Naive thymus-derived CD4-positive, alpha-beta T cell (primary cell): ENCODE data around the gene MBL2. TPM values are rescaled to one million over a fixed set of nuclear protein-coding genes. Genes with fewer than 3 reads are reported as not detected.

Experiments used
- ATAC-seq: fragments of 150-1000 bp; cut with Tn5 transposase; 2 replicates; pipeline ENCODE4 v1.10.0; 2021; ENCODE audit warnings: mild to moderate bottlenecking, moderate library complexity
- CTCF ChIA-PET: fragments of 350-600 bp; sonication (Branson Sonifier 250); formaldehyde crosslinking; loops from one replicate; lab custom pipeline; 2021; ENCODE audit warnings: antibody characterized with exemption; lab: Charles Lee
- POLR2A ChIA-PET: fragments of 350-600 bp; sonication (Branson Sonifier 250); formaldehyde crosslinking; loops from one replicate; lab custom pipeline; 2021; ENCODE audit warnings: antibody characterized with exemption, inconsistent platforms; lab: Charles Lee
- DNase-seq, 9 donors: peaks; one replicate each; pipeline versions ENCODE4 v3.0.0 to v3.0.0-alpha.2; 2020 to 2022; ENCODE audit warnings: mixed read lengths in 1 of 9
- H3K27ac ChIP-seq: one replicate; pipeline ENCODE4 v1.7.0; 2013; ENCODE audit warnings: mild to moderate bottlenecking, low read depth, low read length, moderate library complexity
- H3K27me3 ChIP-seq, 2 donors: one replicate each; pipeline ENCODE4 v1.7.0; 2013; ENCODE audit warnings: low read length in 2 of 2, mild to moderate bottlenecking in 2 of 2, moderate library complexity in 2 of 2; ENCODE audit not compliant: control insufficient read depth in 2 of 2, insufficient read depth in 2 of 2
- H3K36me3 ChIP-seq, 3 experiments: 1 replicate in 2 of 3; 2 replicates in 1 of 3; pipeline ENCODE4 v1.7.0; 2013; ENCODE audit warnings: low read length in 3 of 3, mild to moderate bottlenecking in 3 of 3, moderate library complexity in 1 of 3; ENCODE audit not compliant: insufficient read depth in 3 of 3, control insufficient read depth in 2 of 3
- H3K4me1 ChIP-seq, 2 donors: one replicate each; pipeline ENCODE4 v1.7.0; 2013; ENCODE audit warnings: low read length in 2 of 2, mild to moderate bottlenecking in 2 of 2, moderate library complexity in 1 of 2; ENCODE audit not compliant: control insufficient read depth in 2 of 2, insufficient read depth in 2 of 2
- H3K4me3 ChIP-seq: 2 replicates; pipeline ENCODE4 v1.7.0; 2013; ENCODE audit warnings: mild to moderate bottlenecking, low read length
- H3K9me3 ChIP-seq, 3 experiments: 1 replicate in 2 of 3; 2 replicates in 1 of 3; pipeline ENCODE4 v1.7.0; 2013; ENCODE audit warnings: low read length in 3 of 3; ENCODE audit not compliant: control insufficient read depth in 2 of 3
- H3K27ac Mint-ChIP-seq, 9 donors: one replicate each; pipeline ENCODE4 v1.8.0; 2020 to 2022; ENCODE audit warnings: mixed read lengths in 9 of 9, mild to moderate bottlenecking in 8 of 9, moderate library complexity in 5 of 9, inconsistent platforms in 2 of 9
- H3K27me3 Mint-ChIP-seq, 5 donors: one replicate each; pipeline ENCODE4 v1.8.0; 2021 to 2022; ENCODE audit warnings: mixed read lengths in 5 of 5, mild to moderate bottlenecking in 1 of 5
- H3K36me3 Mint-ChIP-seq, 5 donors: one replicate each; pipeline ENCODE4 v1.8.0; 2020 to 2022; ENCODE audit warnings: mixed read lengths in 5 of 5, mild to moderate bottlenecking in 3 of 5, inconsistent platforms in 1 of 5
- H3K4me1 Mint-ChIP-seq, 7 donors: one replicate each; pipeline ENCODE4 v1.8.0; 2020 to 2022; ENCODE audit warnings: mixed read lengths in 7 of 7, mild to moderate bottlenecking in 3 of 7, inconsistent platforms in 1 of 7
- H3K4me3 Mint-ChIP-seq, 10 donors: one replicate each; pipeline ENCODE4 v1.8.0; 2020 to 2022; ENCODE audit warnings: mild to moderate bottlenecking in 10 of 10, mixed read lengths in 10 of 10, moderate library complexity in 6 of 10, inconsistent platforms in 2 of 10
- H3K9me3 Mint-ChIP-seq, 11 donors: one replicate each; pipeline ENCODE4 v1.8.0; 2020 to 2022; ENCODE audit warnings: mixed read lengths in 11 of 11, mild to moderate bottlenecking in 4 of 11, inconsistent platforms in 1 of 11, moderate library complexity in 1 of 11
- intact Hi-C, 2 donors: fragments of 100-400 bp; cut with micrococcal nuclease; formaldehyde crosslinking; loops; one replicate each; pipeline ENCODE4 v1.15.1; 2023
- polyA plus RNA-seq, 2 donors: library from polyadenylated mRNA; unstranded; fragments of 300-500 nt; fragmentation: Illumina TruSeq; gene quantifications; one replicate each; pipeline ENCODE4 v1.2.3, GENCODE V29; 2021
- total RNA-seq, 6 experiments: library from RNA in 5 of 6; stranded (reverse) in 5 of 6; gene quantifications; 1 replicate in 5 of 6; 2 replicates in 1 of 6; pipeline ENCODE4 v1.2.3 and lab custom pipeline; 2021 to 2026

The MBL2 gene
- total and polyA plus RNA-seq, 7 experiments from 2014 or later = not detected

DNA sequence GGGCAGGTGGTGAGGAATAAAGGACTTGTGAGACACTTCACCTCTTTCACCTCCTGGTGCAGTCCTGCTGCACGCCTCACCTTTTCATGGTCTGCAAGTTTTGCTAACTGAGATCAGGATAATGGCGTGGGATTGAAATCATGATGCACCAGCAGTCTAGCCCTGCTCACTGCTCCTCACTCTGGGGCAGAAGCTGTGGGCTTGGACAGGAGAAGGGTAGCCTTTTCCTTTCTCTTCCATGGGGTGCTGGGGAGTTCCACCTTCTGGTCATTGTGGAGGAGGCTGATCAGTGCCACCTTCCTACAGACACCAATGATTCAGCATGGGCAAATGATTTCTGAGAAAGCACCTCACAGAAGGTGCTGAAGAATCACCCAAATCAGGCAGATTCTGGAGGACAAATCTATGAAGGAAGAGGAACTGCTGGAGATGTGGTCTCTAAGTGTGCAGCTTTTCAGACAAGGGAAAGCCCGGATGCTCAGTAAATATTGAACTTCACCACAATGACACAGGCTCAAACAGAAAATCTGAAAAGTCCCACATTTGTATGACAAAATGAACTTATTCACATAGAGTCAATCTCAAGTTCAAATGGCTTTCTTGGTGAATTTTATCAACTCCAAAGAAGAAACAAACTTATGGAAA is 19.7 kb downstream of the MBL2 start:
- ChIA-PET POLR2A (no interaction called here), CTCF (interaction anchor here (0.6 kb wide), 1 partner anchor 1459 kb away, joined by 3 read pairs; no protein-coding TSS in a partner anchor)
- Mint-ChIP-seq H3K27ac (no peak overlapping the region), H3K4me1 (no peaks in the 10 kb centered on the region), H3K4me3 (no peak overlapping the region), H3K36me3 (peaks cover 0 to 7% (median 0%) of the 10 kb centered on the region in 5 donors), H3K9me3 (peaks cover 0 to 10% (median 7%) of the 10 kb centered on the region in 11 donors), H3K27me3 (no peaks in the 10 kb centered on the region)
- DNase-seq = no peak
- H3K4me1 ChIP-seq = no peaks in the 10 kb centered on the region
- H3K27me3 ChIP-seq = no peaks in the 10 kb centered on the region
- H3K4me3 ChIP-seq = no peak overlapping the region
- H3K27ac ChIP-seq = no peak overlapping the region
- intact Hi-C loops = no loop called here
- ATAC-seq = no peak
- H3K36me3 ChIP-seq = no peaks in the 10 kb centered on the region
- no peaks in the 10 kb centered on the region for H3K9me3 ChIP-seq

- H3K27ac Mint-ChIP-seq = no peak overlapping the region
- no peak for DNase-seq
- POLR2A ChIA-PET = no interaction called here
- H3K9me3 ChIP-seq = no peaks in the 10 kb centered on the region
- no peaks in the 10 kb centered on the region for H3K27me3 Mint-ChIP-seq
- CTCF ChIA-PET = no interaction called here
- ATAC-seq = no peak
- intact Hi-C loops = no loop called here
- H3K4me1 ChIP-seq = no peaks in the 10 kb centered on the region
- H3K9me3 Mint-ChIP-seq = peaks cover 0 to 13% (median 7%) of the 10 kb centered on the region in 11 donors
- no peak overlapping the region for H3K27ac ChIP-seq
- H3K36me3 Mint-ChIP-seq = peaks cover 0 to 7% (median 0%) of the 10 kb centered on the region in 5 donors
- no peaks in the 10 kb centered on the region for H3K27me3 ChIP-seq
- H3K4me3 Mint-ChIP-seq = no peak overlapping the region
- no peak overlapping the region for H3K4me3 ChIP-seq
- no peaks in the 10 kb centered on the region for H3K36me3 ChIP-seq
- H3K4me1 Mint-ChIP-seq = no peaks in the 10 kb centered on the region
Observed at GRCh38 chr10:52752261-52752660, 20.3 kb downstream of the MBL2 start.

GRCh38 chr10:52751337-52751736 is 21.2 kb downstream of the MBL2 start:
- ATAC-seq (no peak), DNase-seq (no peak)
- H3K9me3 Mint-ChIP-seq = peaks cover 0 to 17% (median 4%) of the 10 kb centered on the region in 11 donors
- CTCF ChIA-PET = no interaction called here
- H3K4me1 ChIP-seq = no peaks in the 10 kb centered on the region
- no peaks in the 10 kb centered on the region for H3K27me3 Mint-ChIP-seq
- peaks cover 0 to 7% (median 0%) of the 10 kb centered on the region in 5 donors for H3K36me3 Mint-ChIP-seq
- H3K27ac ChIP-seq = no peak overlapping the region
- intact Hi-C loops = no loop called here
- H3K36me3 ChIP-seq = no peaks in the 10 kb centered on the region
- no peak overlapping the region for H3K27ac Mint-ChIP-seq
- no peaks in the 10 kb centered on the region for H3K27me3 ChIP-seq
- no peaks in the 10 kb centered on the region for H3K4me1 Mint-ChIP-seq
- no peaks in the 10 kb centered on the region for H3K9me3 ChIP-seq
- H3K4me3 Mint-ChIP-seq = no peak overlapping the region
- no peak overlapping the region for H3K4me3 ChIP-seq
- POLR2A ChIA-PET = no interaction called here

- Mint-ChIP-seq H3K27me3 (no peaks in the 10 kb centered on the region), H3K36me3 (peaks cover 0 to 7% (median 0%) of the 10 kb centered on the region in 5 donors), H3K9me3 (peaks cover 0 to 17% (median 4%) of the 10 kb centered on the region in 11 donors), H3K4me1 (no peaks in the 10 kb centered on the region), H3K27ac (no peak overlapping the region), H3K4me3 (no peak overlapping the region)
- no peak overlapping the region for H3K27ac ChIP-seq
- intact Hi-C loops = no loop called here
- H3K9me3 ChIP-seq = no peaks in the 10 kb centered on the region
- DNase-seq (no peak), ATAC-seq (no peak)
- POLR2A ChIA-PET = no interaction called here
- H3K4me1 ChIP-seq = no peaks in the 10 kb centered on the region
- H3K27me3 ChIP-seq = no peaks in the 10 kb centered on the region
- no peak overlapping the region for H3K4me3 ChIP-seq
- H3K36me3 ChIP-seq = no peaks in the 10 kb centered on the region
- CTCF ChIA-PET = no interaction called here
Observed at GRCh38 chr10:52750629-52751028, 22.0 kb downstream of the MBL2 start.

GRCh38 chr10:52747694-52748093 is 24.9 kb downstream of the MBL2 start:
- H3K27me3 Mint-ChIP-seq = no peaks in the 10 kb centered on the region
- peaks cover 0 to 17% (median 4%) of the 10 kb centered on the region in 11 donors for H3K9me3 Mint-ChIP-seq
- no peak overlapping the region for H3K4me3 ChIP-seq
- intact Hi-C loops = no loop called here
- no peaks in the 10 kb centered on the region for H3K9me3 ChIP-seq
- no peaks in the 10 kb centered on the region for H3K36me3 ChIP-seq
- no peak overlapping the region for H3K27ac Mint-ChIP-seq
- peaks cover 0 to 7% (median 0%) of the 10 kb centered on the region in 5 donors for H3K36me3 Mint-ChIP-seq
- DNase-seq = no peak
- no peak for ATAC-seq
- POLR2A ChIA-PET = no interaction called here
- CTCF ChIA-PET = no interaction called here
- H3K27me3 ChIP-seq = no peaks in the 10 kb centered on the region
- H3K27ac ChIP-seq = no peak overlapping the region
- H3K4me1 Mint-ChIP-seq = no peaks in the 10 kb centered on the region
- no peak overlapping the region for H3K4me3 Mint-ChIP-seq
- H3K4me1 ChIP-seq = no peaks in the 10 kb centered on the region

- Histone ChIP-seq H3K4me1 (no peaks in the 10 kb centered on the region), H3K4me3 (no peak overlapping the region), H3K36me3 (no peaks in the 10 kb centered on the region), H3K9me3 (no peaks in the 10 kb centered on the region), H3K27ac (no peak overlapping the region), H3K27me3 (no peaks in the 10 kb centered on the region)
- ChIA-PET POLR2A (no interaction called here), CTCF (no interaction called here)
- DNase-seq (no peak), ATAC-seq (no peak)
- H3K27ac Mint-ChIP-seq = no peak overlapping the region
- H3K9me3 Mint-ChIP-seq = peaks cover 0 to 17% (median 4%) of the 10 kb centered on the region in 11 donors
- H3K27me3 Mint-ChIP-seq = no peaks in the 10 kb centered on the region
- intact Hi-C loops = no loop called here
- H3K36me3 Mint-ChIP-seq = peaks cover 0 to 7% (median 0%) of the 10 kb centered on the region in 5 donors
- H3K4me3 Mint-ChIP-seq = no peak overlapping the region
- no peaks in the 10 kb centered on the region for H3K4me1 Mint-ChIP-seq
Observed at GRCh38 chr10:52746169-52746568, 26.4 kb downstream of the MBL2 start.
